ENCODE results near the gene LRRC74B. TPM values are rescaled to one million over a fixed set of nuclear protein-coding genes. Genes with fewer than 3 reads are reported as not detected.

Gene LRRC74B
- total RNA-seq, 1 donor from 2014 or later = not detected

DNA sequence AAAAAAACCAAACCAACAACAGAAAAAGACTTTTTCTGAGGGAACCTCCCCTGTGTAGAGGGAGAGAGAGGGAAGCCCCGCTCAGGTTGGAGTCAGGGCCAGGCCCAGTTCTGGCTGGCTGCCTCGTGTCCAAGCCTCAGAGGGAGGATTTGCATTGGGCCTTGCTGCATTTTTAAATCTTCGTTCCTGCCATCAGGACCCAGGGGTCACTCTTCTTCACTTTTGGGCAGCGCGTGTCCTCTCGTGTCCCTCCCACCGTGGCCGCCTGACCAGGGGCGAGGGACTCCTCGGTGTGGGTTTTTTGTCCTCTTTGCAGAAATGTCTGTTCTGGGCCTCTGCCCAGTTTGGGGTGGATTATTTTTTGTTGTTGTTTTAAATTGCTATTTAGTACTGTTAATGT lies 57.9 kb downstream of the LRRC74B start:
- no peak overlapping the region for H3K27ac Mint-ChIP-seq (ENCODE audit: unreplicated experiment)
- no peak for DNase-seq (ENCODE audit: low read depth)
- H3K36me3 Mint-ChIP-seq (ENCODE audit: low read depth, unreplicated experiment) = no peaks in the 10 kb centered on the region
- Histone ChIP-seq H3K27me3 (ENCODE audit: insufficient read depth, low read length) (no peaks in the 10 kb centered on the region), H3K4me1 (ENCODE audit: insufficient read depth, low read length) (peaks cover 20% of the 10 kb centered on the region), H4K20me1 (ENCODE audit: insufficient read depth, low read length) (no peaks in the 10 kb centered on the region), H3K9me3 (ENCODE audit: insufficient read depth, low read depth, low read length) (no peaks in the 10 kb centered on the region), H2AFZ (ENCODE audit: low read depth, low read length) (no peak overlapping the region), H3K4me2 (ENCODE audit: low read length) (no peak overlapping the region), H3K4me3 (ENCODE audit: insufficient read depth, low read depth, low read length) (no peak overlapping the region), H3K9ac (ENCODE audit: low read length) (no peak overlapping the region), H3K27ac (ENCODE audit: low read depth, low read length) (no peak overlapping the region), H3K36me3 (ENCODE audit: insufficient read depth, low read length) (no peaks in the 10 kb centered on the region), H3K79me2 (ENCODE audit: insufficient read depth, low read length) (no peaks in the 10 kb centered on the region)
- FAIRE-seq = no peak
- H3K4me3 Mint-ChIP-seq (ENCODE audit: unreplicated experiment) = no peak overlapping the region
- TF ChIP-seq EZH2 (IDR thresholded peaks at IDR 0.05; ENCODE audit: insufficient read depth, low read length) = no peak
- TF ChIP-seq, protein P1, sequence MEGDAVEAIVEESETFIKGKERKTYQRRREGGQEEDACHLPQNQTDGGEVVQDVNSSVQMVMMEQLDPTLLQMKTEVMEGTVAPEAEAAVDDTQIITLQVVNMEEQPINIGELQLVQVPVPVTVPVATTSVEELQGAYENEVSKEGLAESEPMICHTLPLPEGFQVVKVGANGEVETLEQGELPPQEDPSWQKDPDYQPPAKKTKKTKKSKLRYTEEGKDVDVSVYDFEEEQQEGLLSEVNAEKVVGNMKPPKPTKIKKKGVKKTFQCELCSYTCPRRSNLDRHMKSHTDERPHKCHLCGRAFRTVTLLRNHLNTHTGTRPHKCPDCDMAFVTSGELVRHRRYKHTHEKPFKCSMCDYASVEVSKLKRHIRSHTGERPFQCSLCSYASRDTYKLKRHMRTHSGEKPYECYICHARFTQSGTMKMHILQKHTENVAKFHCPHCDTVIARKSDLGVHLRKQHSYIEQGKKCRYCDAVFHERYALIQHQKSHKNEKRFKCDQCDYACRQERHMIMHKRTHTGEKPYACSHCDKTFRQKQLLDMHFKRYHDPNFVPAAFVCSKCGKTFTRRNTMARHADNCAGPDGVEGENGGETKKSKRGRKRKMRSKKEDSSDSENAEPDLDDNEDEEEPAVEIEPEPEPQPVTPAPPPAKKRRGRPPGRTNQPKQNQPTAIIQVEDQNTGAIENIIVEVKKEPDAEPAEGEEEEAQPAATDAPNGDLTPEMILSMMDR (IDR thresholded peaks at IDR 0.05; ENCODE audit: insufficient read depth, low read depth, low read length) = no peak
- no peaks in the 10 kb centered on the region for H3K9me3 Mint-ChIP-seq (ENCODE audit: unreplicated experiment)
- H3K27me3 Mint-ChIP-seq (ENCODE audit: low read depth, unreplicated experiment) = peaks cover 28% of the 10 kb centered on the region
- peaks cover 12% of the 10 kb centered on the region for H3K4me1 Mint-ChIP-seq (ENCODE audit: low read depth, unreplicated experiment)

DNA sequence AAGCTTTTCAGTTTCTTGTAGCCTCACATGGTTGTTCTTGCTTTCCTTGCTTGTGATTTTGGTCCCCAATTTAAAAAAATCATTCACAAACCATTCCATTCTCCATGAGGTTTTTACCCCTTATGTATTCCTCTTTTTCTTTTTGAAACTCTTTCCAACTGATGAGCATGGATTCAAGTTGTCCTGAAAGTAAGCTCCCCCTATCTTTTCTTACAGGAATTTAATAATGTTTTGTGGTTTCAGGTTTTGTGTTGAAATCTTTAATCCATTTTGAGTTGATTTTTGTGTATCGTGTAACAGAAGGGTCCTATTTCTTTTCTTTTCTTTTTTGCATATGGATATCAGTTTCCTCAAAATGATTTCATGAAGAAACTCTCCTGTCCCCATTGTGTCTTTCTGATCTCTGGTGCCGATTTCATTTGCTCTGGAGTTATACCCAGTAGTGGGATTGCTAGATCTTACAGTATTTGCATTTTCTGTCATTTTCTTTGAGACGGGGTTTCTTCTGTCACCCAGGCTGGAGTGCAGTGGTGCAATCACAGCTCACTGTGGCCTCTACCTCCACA lies 58.5 kb downstream of the LRRC74B start:
- peaks cover 23% of the 10 kb centered on the region for H3K27me3 Mint-ChIP-seq (ENCODE audit: low read depth, unreplicated experiment)
- no peaks in the 10 kb centered on the region for H3K36me3 ChIP-seq (ENCODE audit: insufficient read depth, low read length)
- H3K79me2 ChIP-seq (ENCODE audit: insufficient read depth, low read length) = no peaks in the 10 kb centered on the region
- no peak overlapping the region for H3K27ac ChIP-seq (ENCODE audit: low read depth, low read length)
- H3K4me3 ChIP-seq (ENCODE audit: insufficient read depth, low read depth, low read length) = no peak overlapping the region
- H3K4me2 ChIP-seq (ENCODE audit: low read length) = no peak overlapping the region
- H3K9ac ChIP-seq (ENCODE audit: low read length) = no peak overlapping the region
- no peak for FAIRE-seq
- H3K4me1 Mint-ChIP-seq (ENCODE audit: low read depth, unreplicated experiment) = peaks cover 12% of the 10 kb centered on the region
- H4K20me1 ChIP-seq (ENCODE audit: insufficient read depth, low read length) = no peaks in the 10 kb centered on the region
- no peaks in the 10 kb centered on the region for H3K27me3 ChIP-seq (ENCODE audit: insufficient read depth, low read length)
- no peak for DNase-seq (ENCODE audit: low read depth)
- H3K9me3 Mint-ChIP-seq (ENCODE audit: unreplicated experiment) = no peaks in the 10 kb centered on the region
- H3K4me3 Mint-ChIP-seq (ENCODE audit: unreplicated experiment) = no peak overlapping the region
- no peak overlapping the region for H3K27ac Mint-ChIP-seq (ENCODE audit: unreplicated experiment)
- TF ChIP-seq, protein P1 (IDR thresholded peaks at IDR 0.05; ENCODE audit: insufficient read depth, low read depth, low read length) = no peak
- no peak for TF ChIP-seq EZH2 (IDR thresholded peaks at IDR 0.05; ENCODE audit: insufficient read depth, low read length)
- H3K4me1 ChIP-seq (ENCODE audit: insufficient read depth, low read length) = peaks cover 20% of the 10 kb centered on the region
- H3K9me3 ChIP-seq (ENCODE audit: insufficient read depth, low read depth, low read length) = no peaks in the 10 kb centered on the region
- no peak overlapping the region for H2AFZ ChIP-seq (ENCODE audit: low read depth, low read length)
- no peaks in the 10 kb centered on the region for H3K36me3 Mint-ChIP-seq (ENCODE audit: low read depth, unreplicated experiment)

DNA sequence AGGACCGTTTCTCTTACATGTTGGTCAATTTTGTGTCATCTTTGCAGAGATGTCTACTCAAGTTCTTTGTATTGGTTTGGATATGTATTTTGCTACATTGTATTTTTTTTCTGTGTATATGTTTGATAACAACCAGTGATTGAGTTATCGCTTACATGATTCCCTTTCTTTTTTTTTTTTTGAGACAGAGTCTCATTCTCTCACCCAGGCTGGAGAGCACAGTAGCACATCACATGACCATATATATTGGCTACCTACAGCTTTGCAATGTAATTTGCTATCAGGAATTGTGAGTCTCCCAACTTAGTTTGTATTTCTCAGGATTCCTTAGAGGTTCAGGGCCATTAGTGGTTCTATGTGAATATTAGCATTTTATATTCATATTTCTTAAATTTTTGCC lies 59.5 kb downstream of the LRRC74B start:
- peaks cover 19% of the 10 kb centered on the region for H3K27me3 Mint-ChIP-seq (ENCODE audit: low read depth, unreplicated experiment)
- H3K9me3 Mint-ChIP-seq (ENCODE audit: unreplicated experiment) = no peaks in the 10 kb centered on the region
- H4K20me1 ChIP-seq (ENCODE audit: insufficient read depth, low read length) = no peaks in the 10 kb centered on the region
- no peak overlapping the region for H3K4me3 ChIP-seq (ENCODE audit: insufficient read depth, low read depth, low read length)
- H3K27me3 ChIP-seq (ENCODE audit: insufficient read depth, low read length) = no peaks in the 10 kb centered on the region
- H3K4me2 ChIP-seq (ENCODE audit: low read length) = no peak overlapping the region
- H3K9ac ChIP-seq (ENCODE audit: low read length) = no peak overlapping the region
- no peak overlapping the region for H3K27ac Mint-ChIP-seq (ENCODE audit: unreplicated experiment)
- peaks cover 20% of the 10 kb centered on the region for H3K4me1 ChIP-seq (ENCODE audit: insufficient read depth, low read length)
- H3K9me3 ChIP-seq (ENCODE audit: insufficient read depth, low read depth, low read length) = no peaks in the 10 kb centered on the region
- H3K4me3 Mint-ChIP-seq (ENCODE audit: unreplicated experiment) = no peak overlapping the region
- H2AFZ ChIP-seq (ENCODE audit: low read depth, low read length) = no peak overlapping the region
- no peak for DNase-seq (ENCODE audit: low read depth)
- no peak for FAIRE-seq
- H3K79me2 ChIP-seq (ENCODE audit: insufficient read depth, low read length) = no peaks in the 10 kb centered on the region
- H3K36me3 Mint-ChIP-seq (ENCODE audit: low read depth, unreplicated experiment) = no peaks in the 10 kb centered on the region
- no peak overlapping the region for H3K27ac ChIP-seq (ENCODE audit: low read depth, low read length)
- TF ChIP-seq, protein P1 (IDR thresholded peaks at IDR 0.05; ENCODE audit: insufficient read depth, low read depth, low read length) = no peak
- no peak for TF ChIP-seq EZH2 (IDR thresholded peaks at IDR 0.05; ENCODE audit: insufficient read depth, low read length)
- H3K36me3 ChIP-seq (ENCODE audit: insufficient read depth, low read length) = no peaks in the 10 kb centered on the region
- H3K4me1 Mint-ChIP-seq (ENCODE audit: low read depth, unreplicated experiment) = peaks cover 12% of the 10 kb centered on the region
